WTC11 (cell line): ENCODE results near the gene SLC47A2. TPM values are rescaled to one million over a fixed set of nuclear protein-coding genes. Genes with fewer than 3 reads are reported as not detected.

ENCODE experiments used
- ATAC-seq: fragments of 200-7000 bp; cut with Tn5 transposase; 2 replicates; pipeline ENCODE4 v1.10.0; 2021; ENCODE audit warnings: mild to moderate bottlenecking, moderate library complexity
- CTCF ChIA-PET: fragments of 300-600 bp; sonication (Branson Sonifier 250); formaldehyde crosslinking; loops from one replicate; lab custom pipeline; 2021; ENCODE audit warnings: antibody characterized with exemption; lab: Charles Lee
- POLR2A ChIA-PET: fragments of 350-600 bp; sonication (Branson Sonifier 250); formaldehyde crosslinking; loops from one replicate; lab custom pipeline; 2021; ENCODE audit warnings: antibody characterized with exemption; lab: Charles Lee
- DNase-seq: peaks from one replicate; pipeline ENCODE4 v3.0.0; 2021; ENCODE audit warnings: low spot score
- H3K27ac Mint-ChIP-seq: 2 replicates; pipeline ENCODE4 v1.8.0; 2021; ENCODE audit warnings: mixed read lengths
- H3K27me3 Mint-ChIP-seq: 2 replicates; pipeline ENCODE4 v1.8.0; 2021; ENCODE audit warnings: low read depth, mild to moderate bottlenecking, moderate library complexity, mixed read lengths
- H3K36me3 Mint-ChIP-seq: 2 replicates; pipeline ENCODE4 v1.8.0; 2021; ENCODE audit warnings: mixed read lengths
- H3K4me1 Mint-ChIP-seq: 2 replicates; pipeline ENCODE4 v1.8.0; 2022; ENCODE audit warnings: mixed read lengths
- H3K4me3 Mint-ChIP-seq: 2 replicates; pipeline ENCODE4 v1.8.0; 2021; ENCODE audit warnings: mild to moderate bottlenecking, moderate library complexity, mixed read lengths
- H3K9me3 Mint-ChIP-seq: 2 replicates; pipeline ENCODE4 v1.8.0; 2021; ENCODE audit warnings: mixed read lengths
- ATF1 ChIP-seq: sonication (generic); formaldehyde crosslinking; IDR thresholded peaks from 2 replicates; pipeline ENCODE4 v1.8.1; 2023; ENCODE audit warnings: mild to moderate bottlenecking, moderate library complexity, missing genetic modification reagents
- CREB1 ChIP-seq: sonication (generic); formaldehyde crosslinking; IDR thresholded peaks from 2 replicates; pipeline ENCODE4 v1.8.0; 2023; ENCODE audit warnings: mild to moderate bottlenecking, missing genetic modification reagents
- FOXK1 ChIP-seq: sonication (generic); formaldehyde crosslinking; IDR thresholded peaks from 2 replicates; pipeline ENCODE4 v1.8.0; 2022; ENCODE audit warnings: mild to moderate bottlenecking, moderate library complexity, missing genetic modification reagents
- HMGA2 ChIP-seq: fragments of 250-450 bp; sonication (Bioruptor Pico); IDR thresholded peaks from 2 replicates; pipeline ENCODE4 v1.4.0; 2021; ENCODE audit warnings: mild to moderate bottlenecking, moderate library complexity
- IRF2 ChIP-seq: sonication (generic); formaldehyde crosslinking; IDR thresholded peaks from 2 replicates; pipeline ENCODE4 v1.8.0; 2022; ENCODE audit warnings: low read depth, missing genetic modification reagents, borderline replicate concordance
- KAT7 ChIP-seq: sonication (generic); formaldehyde crosslinking; IDR thresholded peaks from 2 replicates; pipeline ENCODE4 v1.8.1; 2023; ENCODE audit warnings: missing genetic modification reagents, mild to moderate bottlenecking, borderline replicate concordance
- NFE2L1 ChIP-seq: sonication (generic); formaldehyde crosslinking; IDR thresholded peaks from 2 replicates; pipeline ENCODE4 v1.8.1; 2023; ENCODE audit warnings: missing genetic modification reagents
- NR1H2 ChIP-seq: sonication (generic); formaldehyde crosslinking; IDR thresholded peaks from 2 replicates; pipeline ENCODE4 v1.9.0; 2021; ENCODE audit warnings: mild to moderate bottlenecking, moderate library complexity, missing genetic modification reagents
- PRRX2 ChIP-seq: fragments of 250-450 bp; sonication (Bioruptor Pico); IDR thresholded peaks from 2 replicates; pipeline ENCODE4 v1.8.0; 2021; ENCODE audit warnings: mild to moderate bottlenecking
- RELA ChIP-seq: sonication (generic); formaldehyde crosslinking; IDR thresholded peaks from 2 replicates; pipeline ENCODE4 v1.8.1; 2022; ENCODE audit warnings: missing genetic modification reagents, mild to moderate bottlenecking, borderline replicate concordance
- TEAD1 ChIP-seq: sonication (generic); formaldehyde crosslinking; IDR thresholded peaks from 2 replicates; pipeline ENCODE4 v1.8.0; 2022; ENCODE audit warnings: mild to moderate bottlenecking, missing genetic modification reagents
- ZNF232 ChIP-seq: sonication (generic); formaldehyde crosslinking; IDR thresholded peaks from 2 replicates; pipeline ENCODE4 v1.8.0; 2022; ENCODE audit warnings: mild to moderate bottlenecking, missing genetic modification reagents
- ZNF416 ChIP-seq: fragments of 250-450 bp; sonication (Bioruptor Pico); IDR thresholded peaks from 2 replicates; pipeline ENCODE4 v1.9.0; 2021; ENCODE audit warnings: mild to moderate bottlenecking, inconsistent platforms
- total RNA-seq: library from RNA; stranded (reverse); gene quantifications from 3 replicates; pipeline ENCODE4 v1.2.3, GENCODE V29; 2021
- TF ChIP-seq, protein P1 (sequence below): sonication (generic); formaldehyde crosslinking; IDR thresholded peaks from 2 replicates; pipeline ENCODE4 v1.8.1; 2023; ENCODE audit warnings: mild to moderate bottlenecking, moderate library complexity, missing genetic modification reagents
- TF ChIP-seq, protein P2 (sequence below): fragments of 250-450 bp; sonication (Bioruptor Pico); IDR thresholded peaks from 2 replicates; pipeline ENCODE4 v1.8.0; 2021; ENCODE audit warnings: mild to moderate bottlenecking
- TF ChIP-seq, protein P3 (sequence below): sonication (generic); formaldehyde crosslinking; IDR thresholded peaks from 2 replicates; pipeline ENCODE4 v1.8.1; 2022; ENCODE audit warnings: mild to moderate bottlenecking, missing genetic modification reagents, moderate library complexity, borderline replicate concordance
- TF ChIP-seq, protein P4 (sequence below): sonication (generic); formaldehyde crosslinking; IDR thresholded peaks from 2 replicates; pipeline ENCODE4 v1.8.0; 2022; ENCODE audit warnings: mild to moderate bottlenecking, missing genetic modification reagents

The SLC47A2 gene
- total RNA-seq, 1 experiment from 2014 or later: not detected

DNA sequence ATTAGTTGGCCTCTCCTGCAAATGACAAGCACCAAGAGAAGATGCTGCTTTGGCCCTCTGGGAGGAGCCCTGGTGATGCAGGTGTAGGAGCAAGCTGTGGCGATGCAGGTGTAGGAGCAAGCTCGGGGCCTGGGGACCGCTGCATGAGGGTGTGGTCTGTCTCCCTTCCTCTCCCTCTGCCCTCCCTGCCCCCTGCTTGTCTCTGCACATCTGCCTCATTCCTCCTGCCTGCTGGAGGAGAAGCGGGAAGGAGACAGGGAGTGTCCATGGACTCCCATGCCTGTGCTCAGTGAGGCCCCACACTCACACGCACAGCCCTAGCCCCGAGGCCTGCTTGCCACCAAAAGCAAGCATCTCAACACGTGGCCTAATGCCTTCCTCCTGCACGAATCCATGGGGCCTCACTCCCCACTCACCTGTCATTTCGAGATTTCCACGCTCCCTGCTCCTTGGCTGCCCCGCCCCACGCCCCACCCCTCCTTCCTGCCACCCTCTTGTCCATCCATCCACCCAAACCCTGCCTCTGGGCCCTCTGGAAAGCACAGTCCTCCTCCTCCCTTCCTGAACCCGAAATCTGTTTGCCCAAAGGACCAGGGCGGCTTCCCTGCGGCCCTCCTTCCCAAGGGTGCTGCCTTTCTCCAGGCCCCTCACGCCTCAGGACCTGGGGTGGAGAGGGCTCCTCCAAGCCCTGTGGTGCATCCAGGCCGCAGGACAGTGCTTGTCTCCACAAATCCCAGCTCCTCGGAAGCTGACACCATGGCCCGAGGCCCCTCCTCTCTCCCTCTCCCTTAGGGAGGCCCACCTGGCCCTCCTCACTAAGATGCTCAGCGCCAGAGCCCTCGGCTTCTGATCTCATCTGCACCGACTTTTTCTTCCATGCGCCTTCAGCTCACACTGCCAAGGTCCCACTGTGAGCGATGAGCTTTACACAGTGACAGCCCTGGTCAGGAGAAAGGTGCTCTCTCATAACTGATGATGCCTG lies 43.5 kb upstream of the SLC47A2 start:
- CTCF ChIA-PET: interaction anchor here (1.1 to 6.7 kb wide), 8 partner anchors 17 to 397 kb away, joined by 3 to 91 read pairs (median 6); partner anchors contain the start of genes ALDH3A2 and B9D1

DNA sequence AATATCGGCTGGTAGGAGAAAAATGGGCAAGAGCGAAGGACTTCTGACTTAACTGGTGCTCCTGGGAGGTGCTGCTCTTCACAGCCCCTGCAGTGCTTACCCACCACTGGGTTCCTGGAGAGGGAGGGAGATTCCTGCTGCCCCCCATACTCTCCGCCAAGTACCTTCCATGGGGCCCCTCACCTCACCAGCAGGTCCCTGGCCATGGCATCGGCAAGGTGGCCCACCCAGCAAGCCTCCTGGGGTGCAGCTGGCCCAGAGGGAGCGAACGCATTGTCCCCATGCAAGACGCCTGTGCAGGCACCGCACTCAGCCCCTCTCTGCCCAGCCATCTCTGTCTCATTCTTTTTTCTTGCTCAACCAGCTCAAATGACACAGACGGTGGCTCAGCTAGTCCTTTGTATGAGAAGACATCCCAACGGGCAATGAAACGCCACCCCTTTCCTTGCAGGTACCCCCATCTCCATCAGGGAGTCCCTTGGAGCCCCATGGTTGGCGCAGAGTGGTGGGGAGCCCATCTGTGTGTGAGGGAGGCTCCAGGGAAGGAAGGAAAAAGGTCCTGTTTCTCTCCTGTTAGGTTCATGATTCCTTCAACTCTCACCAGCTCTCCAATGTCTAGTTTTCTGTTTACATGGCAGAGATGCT lies 41.3 kb upstream of the SLC47A2 start:
- H3K9me3 Mint-ChIP-seq: no peaks in the 10 kb centered on the region
- peaks cover 7% of the 10 kb centered on the region for H3K4me1 Mint-ChIP-seq
- POLR2A ChIA-PET: no interaction called here
- no peak overlapping the region for H3K27ac Mint-ChIP-seq
- no peak for ATAC-seq
- no peak overlapping the region for H3K4me3 Mint-ChIP-seq
- CTCF ChIA-PET: interaction anchor here (1.4 to 2.3 kb wide), 2 partner anchors 9 to 13 kb away, joined by 4 to 14 read pairs; no protein-coding TSS in a partner anchor
- H3K27me3 Mint-ChIP-seq: peaks cover 4% of the 10 kb centered on the region; the same call in 1 of the 2 replicates
- DNase-seq: no peak
- TF ChIP-seq NFE2L1 (no peak), FOXK1 (no peak), ATF1 (CRISPR knock-in tag) (no peak), ZNF416 (CRISPR knock-in tag) (no peak), RELA (no peak), NR1H2 (no peak), TEAD1 (no peak), IRF2 (no peak), ZNF232 (CRISPR knock-in tag) (no peak), PRRX2 (CRISPR knock-in tag) (no peak), HMGA2 (no peak), KAT7 (CRISPR knock-in tag) (no peak)
- TF ChIP-seq, protein P1, sequence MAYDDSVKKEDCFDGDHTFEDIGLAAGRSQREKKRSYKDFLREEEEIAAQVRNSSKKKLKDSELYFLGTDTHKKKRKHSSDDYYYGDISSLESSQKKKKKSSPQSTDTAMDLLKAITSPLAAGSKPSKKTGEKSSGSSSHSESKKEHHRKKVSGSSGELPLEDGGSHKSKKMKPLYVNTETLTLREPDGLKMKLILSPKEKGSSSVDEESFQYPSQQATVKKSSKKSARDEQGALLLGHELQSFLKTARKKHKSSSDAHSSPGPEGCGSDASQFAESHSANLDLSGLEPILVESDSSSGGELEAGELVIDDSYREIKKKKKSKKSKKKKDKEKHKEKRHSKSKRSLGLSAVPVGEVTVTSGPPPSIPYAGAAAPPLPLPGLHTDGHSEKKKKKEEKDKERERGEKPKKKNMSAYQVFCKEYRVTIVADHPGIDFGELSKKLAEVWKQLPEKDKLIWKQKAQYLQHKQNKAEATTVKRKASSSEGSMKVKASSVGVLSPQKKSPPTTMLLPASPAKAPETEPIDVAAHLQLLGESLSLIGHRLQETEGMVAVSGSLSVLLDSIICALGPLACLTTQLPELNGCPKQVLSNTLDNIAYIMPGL: no peak
- TF ChIP-seq, protein P2, sequence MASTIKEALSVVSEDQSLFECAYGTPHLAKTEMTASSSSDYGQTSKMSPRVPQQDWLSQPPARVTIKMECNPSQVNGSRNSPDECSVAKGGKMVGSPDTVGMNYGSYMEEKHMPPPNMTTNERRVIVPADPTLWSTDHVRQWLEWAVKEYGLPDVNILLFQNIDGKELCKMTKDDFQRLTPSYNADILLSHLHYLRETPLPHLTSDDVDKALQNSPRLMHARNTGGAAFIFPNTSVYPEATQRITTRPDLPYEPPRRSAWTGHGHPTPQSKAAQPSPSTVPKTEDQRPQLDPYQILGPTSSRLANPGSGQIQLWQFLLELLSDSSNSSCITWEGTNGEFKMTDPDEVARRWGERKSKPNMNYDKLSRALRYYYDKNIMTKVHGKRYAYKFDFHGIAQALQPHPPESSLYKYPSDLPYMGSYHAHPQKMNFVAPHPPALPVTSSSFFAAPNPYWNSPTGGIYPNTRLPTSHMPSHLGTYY (CRISPR knock-in tag): no peak
- TF ChIP-seq, protein P3, sequence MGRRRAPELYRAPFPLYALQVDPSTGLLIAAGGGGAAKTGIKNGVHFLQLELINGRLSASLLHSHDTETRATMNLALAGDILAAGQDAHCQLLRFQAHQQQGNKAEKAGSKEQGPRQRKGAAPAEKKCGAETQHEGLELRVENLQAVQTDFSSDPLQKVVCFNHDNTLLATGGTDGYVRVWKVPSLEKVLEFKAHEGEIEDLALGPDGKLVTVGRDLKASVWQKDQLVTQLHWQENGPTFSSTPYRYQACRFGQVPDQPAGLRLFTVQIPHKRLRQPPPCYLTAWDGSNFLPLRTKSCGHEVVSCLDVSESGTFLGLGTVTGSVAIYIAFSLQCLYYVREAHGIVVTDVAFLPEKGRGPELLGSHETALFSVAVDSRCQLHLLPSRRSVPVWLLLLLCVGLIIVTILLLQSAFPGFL (CRISPR knock-in tag): no peak
- TF ChIP-seq, protein P4, sequence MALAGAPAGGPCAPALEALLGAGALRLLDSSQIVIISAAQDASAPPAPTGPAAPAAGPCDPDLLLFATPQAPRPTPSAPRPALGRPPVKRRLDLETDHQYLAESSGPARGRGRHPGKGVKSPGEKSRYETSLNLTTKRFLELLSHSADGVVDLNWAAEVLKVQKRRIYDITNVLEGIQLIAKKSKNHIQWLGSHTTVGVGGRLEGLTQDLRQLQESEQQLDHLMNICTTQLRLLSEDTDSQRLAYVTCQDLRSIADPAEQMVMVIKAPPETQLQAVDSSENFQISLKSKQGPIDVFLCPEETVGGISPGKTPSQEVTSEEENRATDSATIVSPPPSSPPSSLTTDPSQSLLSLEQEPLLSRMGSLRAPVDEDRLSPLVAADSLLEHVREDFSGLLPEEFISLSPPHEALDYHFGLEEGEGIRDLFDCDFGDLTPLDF (CRISPR knock-in tag): no peak
- no peaks in the 10 kb centered on the region for H3K36me3 Mint-ChIP-seq

More for the DNA sequence above, 43.5 kb upstream of the SLC47A2 start:
- ATAC-seq: peak; percentile 23; the same call in 1 of the 2 replicates
- Mint-ChIP-seq H3K27ac (0 out of 2 replicates have a peak overlapping the region, but pooled peaks have one; percentile 42), H3K9me3 (no peaks in the 10 kb centered on the region), H3K36me3 (no peaks in the 10 kb centered on the region), H3K4me1 (peaks cover 7% of the 10 kb centered on the region), H3K27me3 (peaks cover 4% of the 10 kb centered on the region; the same call in 1 of the 2 replicates), H3K4me3 (no peak overlapping the region)
- no peak for TF ChIP-seq CREB1 (CRISPR knock-in tag)
- POLR2A ChIA-PET: no interaction called here
- DNase-seq: no peak
